ENCODE measurements around the gene PDXK.

Gene PDXK

GRCh38 chr21:43754948-43755781 is 36.2 kb downstream of the PDXK start:
- Histone ChIP-seq H2BK5ac (ENCODE audit: low read depth, low read length, poor library complexity, severe bottlenecking) (no peak overlapping the region), H3K79me1 (replicated peaks; ENCODE audit: low read length, poor library complexity, severe bottlenecking) (peaks cover 20% of the 10 kb centered on the region), H3K14ac (ENCODE audit: low read length in 2 of 2) (no peak overlapping the region), H2AFZ (ENCODE audit: low read depth, low read length) (no peak overlapping the region), H3K23ac (ENCODE audit: low read length in 2 of 2) (no peak overlapping the region), H3K18ac (ENCODE audit: low read depth in 1 of 2, low read length in 2 of 2) (no peak overlapping the region), H3K4me1 (ENCODE audit: control insufficient read depth, insufficient read depth, low read depth, low read length) (peaks cover 14% of the 10 kb centered on the region), H3K27ac (ENCODE audit: low read length, poor library complexity, severe bottlenecking) (no peak overlapping the region), H3K9me3 (ENCODE audit: control insufficient read depth, low read length) (no peaks in the 10 kb centered on the region), H3K4ac (ENCODE audit: low read depth in 1 of 2, low read length in 2 of 2) (no peak overlapping the region), H3K36me3 (ENCODE audit: control insufficient read depth in 1 of 2, insufficient read depth in 2 of 2, low read depth in 1 of 2, low read length in 2 of 2) (peaks cover 79 to 90% of the 10 kb centered on the region in 2 experiments), H3K4me3 (ENCODE audit: insufficient read depth in 1 of 2, low read depth in 1 of 2, low read length in 2 of 2) (no peak overlapping the region), H3K4me2 (ENCODE audit: low read length, poor library complexity, severe bottlenecking) (no peak overlapping the region), H4K91ac (ENCODE audit: low read length) (no peak overlapping the region), H2BK120ac (ENCODE audit: low read depth, low read length) (no peak overlapping the region), H3K9ac (ENCODE audit: low read length) (no peak overlapping the region), H3K27me3 (ENCODE audit: control insufficient read depth in 1 of 2, insufficient read depth in 1 of 2, low read length in 2 of 2) (no peaks in the 10 kb centered on the region), H2AK5ac (ENCODE audit: low read length, severe bottlenecking) (no peak overlapping the region), H2BK12ac (ENCODE audit: low read length in 2 of 2) (no peak overlapping the region), H2BK15ac (ENCODE audit: low read depth, poor library complexity, severe bottlenecking) (no peak overlapping the region), H4K8ac (ENCODE audit: low read length) (no peak overlapping the region)
- WGBS: 92% methylated on average over 26 of the region's 26 CpGs
- DNase-seq: no peak

- H3K4me3 ChIP-seq (ENCODE audit: insufficient read depth in 1 of 2, low read depth in 1 of 2, low read length in 2 of 2): no peak overlapping the region
- H2AFZ ChIP-seq (ENCODE audit: low read depth, low read length): no peak overlapping the region
- H3K4ac ChIP-seq (ENCODE audit: low read depth in 1 of 2, low read length in 2 of 2): no peak overlapping the region
- no peak overlapping the region for H4K8ac ChIP-seq (ENCODE audit: low read length)
- H4K91ac ChIP-seq (ENCODE audit: low read length): no peak overlapping the region
- WGBS: 97% methylated on average over 37 of the region's 37 CpGs
- H2BK15ac ChIP-seq (ENCODE audit: low read depth, poor library complexity, severe bottlenecking): no peak overlapping the region
- no peak overlapping the region for H3K23ac ChIP-seq (ENCODE audit: low read length in 2 of 2)
- no peak overlapping the region for H2BK5ac ChIP-seq (ENCODE audit: low read depth, low read length, poor library complexity, severe bottlenecking)
- H3K27me3 ChIP-seq (ENCODE audit: control insufficient read depth in 1 of 2, insufficient read depth in 1 of 2, low read length in 2 of 2): no peaks in the 10 kb centered on the region
- peaks cover 77 to 87% of the 10 kb centered on the region in 2 experiments for H3K36me3 ChIP-seq (ENCODE audit: control insufficient read depth in 1 of 2, insufficient read depth in 2 of 2, low read depth in 1 of 2, low read length in 2 of 2)
- H3K9ac ChIP-seq (ENCODE audit: low read length): no peak overlapping the region
- no peak overlapping the region for H2AK5ac ChIP-seq (ENCODE audit: low read length, severe bottlenecking)
- no peak overlapping the region for H3K4me2 ChIP-seq (ENCODE audit: low read length, poor library complexity, severe bottlenecking)
- H3K9me3 ChIP-seq (ENCODE audit: control insufficient read depth, low read length): no peaks in the 10 kb centered on the region
- H2BK120ac ChIP-seq (ENCODE audit: low read depth, low read length): no peak overlapping the region
- peaks cover 21% of the 10 kb centered on the region for H3K79me1 ChIP-seq (replicated peaks; ENCODE audit: low read length, poor library complexity, severe bottlenecking)
- H3K27ac ChIP-seq (ENCODE audit: low read length, poor library complexity, severe bottlenecking): no peak overlapping the region
- H3K14ac ChIP-seq (ENCODE audit: low read length in 2 of 2): no peak overlapping the region
- no peak for DNase-seq
- H3K18ac ChIP-seq (ENCODE audit: low read depth in 1 of 2, low read length in 2 of 2): no peak overlapping the region
- H2BK12ac ChIP-seq (ENCODE audit: low read length in 2 of 2): no peak overlapping the region
- H3K4me1 ChIP-seq (ENCODE audit: control insufficient read depth, insufficient read depth, low read depth, low read length): peaks cover 14% of the 10 kb centered on the region
These were observed 37.1 kb downstream of the PDXK start for GRCh38 chr21:43755820-43756594.

GRCh38 chr21:43757601-43758000 is 38.7 kb downstream of the PDXK start:
- Histone ChIP-seq H3K9ac (ENCODE audit: low read length) (peak overlapping the region; percentile 80), H3K14ac (ENCODE audit: low read length in 2 of 2) (no peak overlapping the region), H2AK5ac (ENCODE audit: low read length, severe bottlenecking) (no peak overlapping the region), H2BK12ac (ENCODE audit: low read length in 2 of 2) (no peak overlapping the region), H3K23ac (ENCODE audit: low read length in 2 of 2) (no peak overlapping the region), H4K91ac (ENCODE audit: low read length) (no peak overlapping the region), H3K27ac (ENCODE audit: low read length, poor library complexity, severe bottlenecking) (no peak overlapping the region), H3K36me3 (ENCODE audit: control insufficient read depth in 1 of 2, insufficient read depth in 2 of 2, low read depth in 1 of 2, low read length in 2 of 2) (peaks cover 80 to 87% of the 10 kb centered on the region in 2 experiments), H4K8ac (ENCODE audit: low read length) (no peak overlapping the region), H3K27me3 (ENCODE audit: control insufficient read depth in 1 of 2, insufficient read depth in 1 of 2, low read length in 2 of 2) (no peaks in the 10 kb centered on the region), H3K4me1 (ENCODE audit: control insufficient read depth, insufficient read depth, low read depth, low read length) (peaks cover 14% of the 10 kb centered on the region), H2BK120ac (ENCODE audit: low read depth, low read length) (no peak overlapping the region), H3K79me1 (replicated peaks; ENCODE audit: low read length, poor library complexity, severe bottlenecking) (peaks cover 27% of the 10 kb centered on the region), H3K4me3 (ENCODE audit: insufficient read depth in 1 of 2, low read depth in 1 of 2, low read length in 2 of 2) (peak overlapping the region in 1 of 2 experiments; percentile 62), H2AFZ (ENCODE audit: low read depth, low read length) (no peak overlapping the region), H3K9me3 (ENCODE audit: control insufficient read depth, low read length) (no peaks in the 10 kb centered on the region), H2BK5ac (ENCODE audit: low read depth, low read length, poor library complexity, severe bottlenecking) (no peak overlapping the region), H3K4ac (ENCODE audit: low read depth in 1 of 2, low read length in 2 of 2) (no peak overlapping the region), H3K18ac (ENCODE audit: low read depth in 1 of 2, low read length in 2 of 2) (no peak overlapping the region), H3K4me2 (ENCODE audit: low read length, poor library complexity, severe bottlenecking) (no peak overlapping the region), H2BK15ac (ENCODE audit: low read depth, poor library complexity, severe bottlenecking) (no peak overlapping the region)
- DNase-seq: no peak
- 95% methylated on average over 16 of the region's 16 CpGs for WGBS

GRCh38 chr21:43758111-43758641 is 39.2 kb downstream of the PDXK start:
- Histone ChIP-seq H3K18ac (ENCODE audit: low read depth in 1 of 2, low read length in 2 of 2) (no peak overlapping the region), H2BK5ac (ENCODE audit: low read depth, low read length, poor library complexity, severe bottlenecking) (no peak overlapping the region), H3K9ac (ENCODE audit: low read length) (peak overlapping the region; percentile 80), H3K4ac (ENCODE audit: low read depth in 1 of 2, low read length in 2 of 2) (no peak overlapping the region), H3K4me1 (ENCODE audit: control insufficient read depth, insufficient read depth, low read depth, low read length) (peaks cover 14% of the 10 kb centered on the region), H4K8ac (ENCODE audit: low read length) (peak overlapping the region; percentile 46), H3K14ac (ENCODE audit: low read length in 2 of 2) (no peak overlapping the region), H3K27ac (ENCODE audit: low read length, poor library complexity, severe bottlenecking) (peak overlapping the region; percentile 46), H2AK5ac (ENCODE audit: low read length, severe bottlenecking) (no peak overlapping the region), H3K4me3 (ENCODE audit: insufficient read depth in 1 of 2, low read depth in 1 of 2, low read length in 2 of 2) (peak overlapping the region in 1 of 2 experiments; percentile 62), H3K27me3 (ENCODE audit: control insufficient read depth in 1 of 2, insufficient read depth in 1 of 2, low read length in 2 of 2) (no peaks in the 10 kb centered on the region), H2AFZ (ENCODE audit: low read depth, low read length) (no peak overlapping the region), H2BK15ac (ENCODE audit: low read depth, poor library complexity, severe bottlenecking) (no peak overlapping the region), H4K91ac (ENCODE audit: low read length) (no peak overlapping the region), H3K36me3 (ENCODE audit: control insufficient read depth in 1 of 2, insufficient read depth in 2 of 2, low read depth in 1 of 2, low read length in 2 of 2) (peaks cover 80 to 87% of the 10 kb centered on the region in 2 experiments), H3K4me2 (ENCODE audit: low read length, poor library complexity, severe bottlenecking) (peak overlapping the region; percentile 2), H3K23ac (ENCODE audit: low read length in 2 of 2) (no peak overlapping the region), H2BK120ac (ENCODE audit: low read depth, low read length) (no peak overlapping the region), H3K9me3 (ENCODE audit: control insufficient read depth, low read length) (peaks cover 3% of the 10 kb centered on the region), H3K79me1 (replicated peaks; ENCODE audit: low read length, poor library complexity, severe bottlenecking) (peaks cover 27% of the 10 kb centered on the region), H2BK12ac (ENCODE audit: low read length in 2 of 2) (no peak overlapping the region)
- DNase-seq: peak; percentile 50
- WGBS: 92% methylated on average over 18 of the region's 18 CpGs
